ENCODE data around the gene UBE2R2. TPM values are rescaled to one million over a fixed set of nuclear protein-coding genes. Genes with fewer than 3 reads are reported as not detected.

The UBE2R2 gene
- total RNA-seq, 1 experiment from 2014 or later = 33.8 TPM

GRCh38 chr9:33932078-33932807 is 115.3 kb downstream of the UBE2R2 start:
- DNase-seq (ENCODE audit: unreplicated experiment) = no peak

GRCh38 chr9:33934188-33934878 is 117.4 kb downstream of the UBE2R2 start:
- H3K27ac Mint-ChIP-seq (ENCODE audit: low read depth, unreplicated experiment) = no peak overlapping the region
- peaks cover 91% of the 10 kb centered on the region for H3K36me3 Mint-ChIP-seq (ENCODE audit: insufficient read depth, unreplicated experiment)
- no peaks in the 10 kb centered on the region for H3K27me3 Mint-ChIP-seq (ENCODE audit: insufficient read depth, unreplicated experiment)
- no peaks in the 10 kb centered on the region for H3K9me3 Mint-ChIP-seq (ENCODE audit: unreplicated experiment)
- intact Hi-C loops (cut with micrococcal nuclease) = no loop called here
- no peak for TF ChIP-seq CTCF (IDR thresholded peaks at IDR 0.05; ENCODE audit: unreplicated experiment)
- BruUV-seq (replicated peaks) = no TSS peak
- no peak overlapping the region for H3K4me3 Mint-ChIP-seq (ENCODE audit: unreplicated experiment)
- CTCF ChIA-PET = interaction anchor here (3.8 kb wide), 1 partner anchor 9 kb away, joined by 13 read pairs; no protein-coding TSS in a partner anchor
- POLR2A ChIA-PET = interaction anchor here (0.7 kb wide), 1 partner anchor 187 kb away, joined by 3 read pairs; no protein-coding TSS in a partner anchor
- peaks cover 6% of the 10 kb centered on the region for H3K4me1 Mint-ChIP-seq (ENCODE audit: insufficient read depth, unreplicated experiment)
- no peak for DNase-seq (ENCODE audit: unreplicated experiment)

More at GRCh38 chr9:33932078-33932807, 115.3 kb downstream of the UBE2R2 start:
- H3K4me1 Mint-ChIP-seq (ENCODE audit: insufficient read depth, unreplicated experiment) = peaks cover 6% of the 10 kb centered on the region
- CTCF ChIA-PET = interaction anchor here (0.5 to 3.8 kb wide), 5 partner anchors 7 to 118 kb away, joined by 3 to 13 read pairs (median 3); no protein-coding TSS in a partner anchor
- POLR2A ChIA-PET = interaction anchor here (1.0 to 1.3 kb wide), 2 partner anchors 8 to 13 kb away, joined by 3 to 6 read pairs; no protein-coding TSS in a partner anchor
- no peak for TF ChIP-seq CTCF (IDR thresholded peaks at IDR 0.05; ENCODE audit: unreplicated experiment)
- H3K27me3 Mint-ChIP-seq (ENCODE audit: insufficient read depth, unreplicated experiment) = no peaks in the 10 kb centered on the region
- H3K27ac Mint-ChIP-seq (ENCODE audit: low read depth, unreplicated experiment) = no peak overlapping the region
- H3K9me3 Mint-ChIP-seq (ENCODE audit: unreplicated experiment) = no peaks in the 10 kb centered on the region
- no peak overlapping the region for H3K4me3 Mint-ChIP-seq (ENCODE audit: unreplicated experiment)
- peaks cover 83% of the 10 kb centered on the region for H3K36me3 Mint-ChIP-seq (ENCODE audit: insufficient read depth, unreplicated experiment)
- intact Hi-C loops (cut with micrococcal nuclease) = no loop called here
- BruUV-seq (replicated peaks) = no TSS peak

GRCh38 chr9:33939924-33940874 is 123.2 kb downstream of the UBE2R2 start:
- H3K27me3 Mint-ChIP-seq (ENCODE audit: insufficient read depth, unreplicated experiment) = no peaks in the 10 kb centered on the region
- no peak overlapping the region for H3K27ac Mint-ChIP-seq (ENCODE audit: low read depth, unreplicated experiment)
- H3K4me3 Mint-ChIP-seq (ENCODE audit: unreplicated experiment) = no peak overlapping the region
- no peak for TF ChIP-seq CTCF (IDR thresholded peaks at IDR 0.05; ENCODE audit: unreplicated experiment)
- ChIA-PET POLR2A (no interaction called here), CTCF (no interaction called here)
- H3K36me3 Mint-ChIP-seq (ENCODE audit: insufficient read depth, unreplicated experiment) = peaks cover 78% of the 10 kb centered on the region
- BruUV-seq (replicated peaks) = no TSS peak
- no peak for DNase-seq (ENCODE audit: unreplicated experiment)
- intact Hi-C loops (cut with micrococcal nuclease) = no loop called here
- peaks cover 7% of the 10 kb centered on the region for H3K4me1 Mint-ChIP-seq (ENCODE audit: insufficient read depth, unreplicated experiment)
- H3K9me3 Mint-ChIP-seq (ENCODE audit: unreplicated experiment) = no peaks in the 10 kb centered on the region

Data from MCF 10A (cell line).